ENCODE data around the gene GATAD1.

GATAD1 gene

DNA sequence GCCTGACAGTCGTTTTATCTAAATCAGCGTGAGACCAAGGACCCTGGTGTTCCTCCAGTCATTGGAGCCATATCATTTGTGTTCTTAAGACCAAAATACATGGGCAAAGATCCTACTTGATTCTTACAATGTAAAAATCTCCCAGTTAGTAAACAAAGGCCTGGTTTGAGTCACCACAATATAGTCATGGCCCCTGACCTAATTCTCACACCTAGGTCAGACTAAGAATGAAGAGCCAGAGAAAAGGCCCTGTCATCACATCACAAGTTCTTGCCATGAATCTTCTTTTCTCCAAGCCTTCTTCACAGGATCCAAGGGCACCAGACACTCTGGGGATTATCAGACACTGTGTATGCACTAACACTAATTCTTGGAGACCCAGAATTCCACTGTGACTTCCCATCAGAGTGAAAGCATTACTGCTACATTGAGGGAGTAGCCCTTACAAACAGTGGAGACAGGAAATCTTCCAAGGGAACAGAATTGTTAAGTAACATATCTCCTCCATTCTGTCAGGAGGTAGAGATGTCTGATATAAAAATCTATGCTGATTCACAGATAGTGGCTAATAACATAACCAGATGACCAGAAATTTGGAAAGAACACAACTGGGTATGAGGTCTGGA lies 38.1 kb downstream of the GATAD1 start:
- no peak overlapping the region for H3K4me2 ChIP-seq (ENCODE audit: low read length)
- no peaks in the 10 kb centered on the region for H3K27me3 ChIP-seq (ENCODE audit: control insufficient read depth, insufficient read depth, low read length)
- no peaks in the 10 kb centered on the region for H3K4me1 ChIP-seq
- H3K79me2 ChIP-seq: no peaks in the 10 kb centered on the region
- no peaks in the 10 kb centered on the region for H3K9me3 ChIP-seq (ENCODE audit: control insufficient read depth, low read length)
- H3K4me3 ChIP-seq (ENCODE audit: low read depth, low read length): no peak overlapping the region
- no peak overlapping the region for H3K27ac ChIP-seq
- no peak overlapping the region for H2AFZ ChIP-seq
- TF ChIP-seq, protein P1, sequence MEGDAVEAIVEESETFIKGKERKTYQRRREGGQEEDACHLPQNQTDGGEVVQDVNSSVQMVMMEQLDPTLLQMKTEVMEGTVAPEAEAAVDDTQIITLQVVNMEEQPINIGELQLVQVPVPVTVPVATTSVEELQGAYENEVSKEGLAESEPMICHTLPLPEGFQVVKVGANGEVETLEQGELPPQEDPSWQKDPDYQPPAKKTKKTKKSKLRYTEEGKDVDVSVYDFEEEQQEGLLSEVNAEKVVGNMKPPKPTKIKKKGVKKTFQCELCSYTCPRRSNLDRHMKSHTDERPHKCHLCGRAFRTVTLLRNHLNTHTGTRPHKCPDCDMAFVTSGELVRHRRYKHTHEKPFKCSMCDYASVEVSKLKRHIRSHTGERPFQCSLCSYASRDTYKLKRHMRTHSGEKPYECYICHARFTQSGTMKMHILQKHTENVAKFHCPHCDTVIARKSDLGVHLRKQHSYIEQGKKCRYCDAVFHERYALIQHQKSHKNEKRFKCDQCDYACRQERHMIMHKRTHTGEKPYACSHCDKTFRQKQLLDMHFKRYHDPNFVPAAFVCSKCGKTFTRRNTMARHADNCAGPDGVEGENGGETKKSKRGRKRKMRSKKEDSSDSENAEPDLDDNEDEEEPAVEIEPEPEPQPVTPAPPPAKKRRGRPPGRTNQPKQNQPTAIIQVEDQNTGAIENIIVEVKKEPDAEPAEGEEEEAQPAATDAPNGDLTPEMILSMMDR (IDR thresholded peaks at IDR 0.05): no peak
- no peaks in the 10 kb centered on the region for H3K36me3 ChIP-seq (ENCODE audit: control insufficient read depth, insufficient read depth, low read length)
- H3K9ac ChIP-seq: no peak overlapping the region

DNA sequence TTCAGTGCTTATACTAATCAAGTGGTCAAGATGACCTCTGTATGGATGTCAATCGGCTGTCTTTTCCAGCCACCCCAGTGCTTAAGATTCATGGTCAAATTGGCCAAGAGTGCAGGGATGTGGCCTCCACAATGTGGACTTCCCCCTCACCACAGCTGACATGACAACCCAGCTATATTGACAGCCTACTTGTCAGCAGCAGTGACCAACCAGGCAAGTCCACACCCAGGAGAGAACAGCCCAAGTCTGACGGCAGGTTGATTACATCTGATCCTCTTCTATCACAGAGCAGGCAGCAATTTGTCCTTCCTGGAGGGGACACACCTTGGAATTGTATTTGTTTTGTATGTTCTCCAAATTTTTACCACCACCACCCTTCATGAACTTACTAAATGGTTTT lies 38.7 kb downstream of the GATAD1 start:
- Histone ChIP-seq H3K9me3 (ENCODE audit: control insufficient read depth, low read length) (no peaks in the 10 kb centered on the region), H3K79me2 (no peaks in the 10 kb centered on the region), H3K4me2 (ENCODE audit: low read length) (no peak overlapping the region), H3K9ac (no peak overlapping the region), H3K27me3 (ENCODE audit: control insufficient read depth, insufficient read depth, low read length) (no peaks in the 10 kb centered on the region), H3K4me1 (no peaks in the 10 kb centered on the region), H3K4me3 (ENCODE audit: low read depth, low read length) (no peak overlapping the region), H3K27ac (no peak overlapping the region), H2AFZ (no peak overlapping the region), H3K36me3 (ENCODE audit: control insufficient read depth, insufficient read depth, low read length) (no peaks in the 10 kb centered on the region)
- TF ChIP-seq, protein P1 (IDR thresholded peaks at IDR 0.05): no peak

DNA sequence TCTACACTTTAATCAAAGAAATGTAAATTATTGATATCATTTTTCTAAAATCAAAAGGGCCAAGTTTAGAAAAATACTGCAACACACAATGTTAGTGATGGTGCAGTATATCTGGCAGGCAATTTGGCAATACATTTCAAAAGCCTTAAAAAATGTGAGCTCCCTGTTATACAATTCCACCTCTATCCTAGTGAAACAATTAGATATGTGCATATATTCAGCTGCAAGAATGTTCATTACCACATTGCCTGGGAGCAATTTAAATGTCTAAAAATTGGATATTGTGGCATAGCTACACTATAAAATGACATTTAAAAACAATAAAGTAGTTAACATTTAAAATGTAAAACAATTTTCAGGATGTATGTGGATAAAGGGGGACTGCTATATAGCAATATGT lies 40.5 kb downstream of the GATAD1 start:
- Histone ChIP-seq H3K9ac (no peak overlapping the region), H3K36me3 (ENCODE audit: control insufficient read depth, insufficient read depth, low read length) (no peaks in the 10 kb centered on the region), H3K4me1 (no peaks in the 10 kb centered on the region), H3K27ac (no peak overlapping the region), H3K4me2 (ENCODE audit: low read length) (no peak overlapping the region), H3K27me3 (ENCODE audit: control insufficient read depth, insufficient read depth, low read length) (no peaks in the 10 kb centered on the region), H2AFZ (no peak overlapping the region), H3K79me2 (no peaks in the 10 kb centered on the region), H3K9me3 (ENCODE audit: control insufficient read depth, low read length) (no peaks in the 10 kb centered on the region), H3K4me3 (ENCODE audit: low read depth, low read length) (no peak overlapping the region)
- TF ChIP-seq, protein P1 (IDR thresholded peaks at IDR 0.05): no peak

DNA sequence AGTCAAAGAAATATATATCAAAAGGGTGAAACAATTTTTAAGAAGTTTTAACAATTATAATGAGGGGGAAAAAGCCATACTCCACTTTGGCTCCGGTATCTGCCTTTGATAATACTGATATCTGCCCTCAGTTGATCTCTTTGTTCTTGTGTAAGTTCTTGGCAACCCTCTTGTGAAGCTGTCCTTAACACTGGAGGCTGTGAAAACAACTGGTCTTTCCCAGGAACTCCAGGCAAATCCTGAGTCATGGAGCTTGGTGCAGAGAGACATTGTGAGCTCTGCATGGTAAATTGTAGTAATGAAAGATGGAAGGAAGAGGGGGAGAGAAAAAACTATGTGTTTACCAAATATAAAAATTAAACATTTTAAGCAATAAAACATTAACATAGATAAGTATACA lies 42.4 kb downstream of the GATAD1 start:
- Histone ChIP-seq H3K4me2 (ENCODE audit: low read length) (no peak overlapping the region), H3K4me3 (ENCODE audit: low read depth, low read length) (no peak overlapping the region), H3K9me3 (ENCODE audit: control insufficient read depth, low read length) (no peaks in the 10 kb centered on the region), H3K36me3 (ENCODE audit: control insufficient read depth, insufficient read depth, low read length) (no peaks in the 10 kb centered on the region), H3K9ac (no peak overlapping the region), H3K27ac (no peak overlapping the region), H3K79me2 (no peaks in the 10 kb centered on the region), H3K27me3 (ENCODE audit: control insufficient read depth, insufficient read depth, low read length) (no peaks in the 10 kb centered on the region), H2AFZ (no peak overlapping the region), H3K4me1 (no peaks in the 10 kb centered on the region)
- TF ChIP-seq, protein P1 (IDR thresholded peaks at IDR 0.05): no peak

DNA sequence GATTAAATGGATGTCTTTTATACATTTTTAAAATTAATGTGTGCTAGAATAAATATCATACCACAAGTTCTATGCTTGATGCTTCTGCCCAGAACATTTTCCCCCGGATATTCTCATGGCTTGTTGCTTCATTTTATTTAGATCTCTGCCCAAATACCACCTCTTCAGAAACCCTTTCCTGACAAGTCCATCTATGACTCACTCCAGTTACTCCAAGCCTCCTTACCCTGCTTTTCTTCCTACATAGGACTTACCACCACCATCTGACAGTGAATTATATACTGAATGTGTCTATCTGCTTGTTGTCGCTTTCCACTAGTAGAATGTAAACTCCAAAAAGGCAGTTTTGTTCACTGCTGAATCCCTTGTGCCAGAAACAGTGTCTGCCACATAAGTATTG lies 49.6 kb downstream of the GATAD1 start:
- Histone ChIP-seq H3K9ac (no peak overlapping the region), H3K4me3 (ENCODE audit: low read depth, low read length) (no peak overlapping the region), H3K27me3 (ENCODE audit: control insufficient read depth, insufficient read depth, low read length) (no peaks in the 10 kb centered on the region), H2AFZ (no peak overlapping the region), H3K4me2 (ENCODE audit: low read length) (no peak overlapping the region), H3K27ac (no peak overlapping the region), H3K79me2 (no peaks in the 10 kb centered on the region), H3K9me3 (ENCODE audit: control insufficient read depth, low read length) (no peaks in the 10 kb centered on the region), H3K4me1 (no peaks in the 10 kb centered on the region), H3K36me3 (ENCODE audit: control insufficient read depth, insufficient read depth, low read length) (no peaks in the 10 kb centered on the region)
- TF ChIP-seq, protein P1 (IDR thresholded peaks at IDR 0.05): no peak
